Right kidney (tissue), 1 donor: ENCODE measurements around the gene CADM2.

Experiments
- DNase-seq: peaks from one replicate; pipeline ENCODE4 v3.0.0-alpha.2; 2016

The CADM2 gene

DNA sequence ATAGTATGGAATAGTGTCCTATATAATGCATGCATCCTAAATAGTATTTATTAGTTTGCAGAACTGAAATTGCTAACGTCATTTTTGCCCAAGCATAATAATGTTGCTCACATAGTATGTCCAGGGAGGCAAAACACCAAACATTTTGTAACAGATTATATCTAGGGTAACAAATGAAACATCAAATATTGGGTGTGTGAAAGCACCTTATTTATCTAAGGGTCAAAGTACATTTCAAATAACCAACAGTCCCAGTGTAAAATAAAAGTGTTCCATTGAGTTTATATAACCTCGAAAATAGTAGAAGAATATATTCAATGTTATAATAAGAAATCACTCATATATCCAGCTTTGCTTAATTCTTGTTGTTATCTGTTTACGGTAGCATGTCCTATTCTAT is 363.1 kb downstream of the CADM2 start:
- DNase-seq: no peak

DNA sequence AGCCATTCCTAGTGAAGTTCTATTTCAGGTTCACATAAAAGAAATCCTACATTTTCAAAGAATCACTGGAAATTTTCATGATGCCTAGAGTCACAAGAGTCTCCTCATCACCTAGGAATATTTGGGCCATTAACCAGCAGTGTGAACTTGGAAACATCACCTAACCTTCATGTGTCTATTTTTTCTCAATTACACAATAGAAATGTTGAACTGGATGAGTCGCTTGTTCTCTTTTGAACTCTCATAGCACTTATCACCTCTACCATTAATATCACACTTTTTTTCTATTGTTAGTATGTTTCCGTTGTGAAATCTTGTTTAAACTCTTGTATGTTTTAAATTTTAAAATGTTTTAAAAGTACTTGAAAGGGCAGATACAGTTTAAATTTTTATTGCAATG is 371.3 kb downstream of the CADM2 start:
- DNase-seq: no peak

- no peak for DNase-seq
These were observed 379.1 kb downstream of the CADM2 start for GRCh38 chr3:85337895-85338294.

DNA sequence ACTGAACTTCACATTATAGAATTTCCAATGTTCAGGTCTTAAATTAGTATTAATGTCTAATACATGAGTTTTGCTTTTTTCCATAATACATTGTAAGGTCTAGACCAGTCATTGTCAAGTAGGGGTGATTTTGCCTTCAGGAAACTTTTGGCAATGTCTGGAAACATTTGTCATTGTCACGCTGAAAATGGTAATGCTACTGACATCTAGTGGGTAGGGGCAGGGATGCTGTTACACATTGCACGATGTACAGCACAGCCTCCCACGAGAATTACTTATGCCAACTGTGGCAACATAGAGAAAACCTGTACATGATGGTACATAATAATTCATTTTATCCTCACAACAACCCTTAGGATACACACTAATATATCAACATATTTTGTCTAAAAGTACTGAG is 384.1 kb downstream of the CADM2 start:
- DNase-seq: no peak

DNA sequence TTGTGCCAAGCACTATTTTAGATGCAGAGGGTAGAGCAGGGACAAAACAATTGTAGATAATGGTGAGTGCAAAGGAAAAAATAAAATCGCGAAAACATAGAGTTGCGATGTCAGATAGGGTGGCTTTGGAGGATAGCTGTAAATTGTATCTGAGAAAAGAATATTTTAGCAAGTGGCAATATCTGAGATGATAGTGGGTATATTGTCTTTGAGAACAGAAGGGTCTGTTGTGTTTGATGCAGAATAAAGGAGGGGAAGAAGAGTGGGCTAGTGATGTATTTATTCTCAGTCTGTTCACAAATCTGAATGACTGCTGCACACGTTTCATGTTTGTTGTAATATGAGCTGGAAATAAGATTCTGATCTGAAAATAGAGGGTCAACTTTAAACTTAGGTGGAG is 396.8 kb downstream of the CADM2 start:
- DNase-seq: no peak

DNA sequence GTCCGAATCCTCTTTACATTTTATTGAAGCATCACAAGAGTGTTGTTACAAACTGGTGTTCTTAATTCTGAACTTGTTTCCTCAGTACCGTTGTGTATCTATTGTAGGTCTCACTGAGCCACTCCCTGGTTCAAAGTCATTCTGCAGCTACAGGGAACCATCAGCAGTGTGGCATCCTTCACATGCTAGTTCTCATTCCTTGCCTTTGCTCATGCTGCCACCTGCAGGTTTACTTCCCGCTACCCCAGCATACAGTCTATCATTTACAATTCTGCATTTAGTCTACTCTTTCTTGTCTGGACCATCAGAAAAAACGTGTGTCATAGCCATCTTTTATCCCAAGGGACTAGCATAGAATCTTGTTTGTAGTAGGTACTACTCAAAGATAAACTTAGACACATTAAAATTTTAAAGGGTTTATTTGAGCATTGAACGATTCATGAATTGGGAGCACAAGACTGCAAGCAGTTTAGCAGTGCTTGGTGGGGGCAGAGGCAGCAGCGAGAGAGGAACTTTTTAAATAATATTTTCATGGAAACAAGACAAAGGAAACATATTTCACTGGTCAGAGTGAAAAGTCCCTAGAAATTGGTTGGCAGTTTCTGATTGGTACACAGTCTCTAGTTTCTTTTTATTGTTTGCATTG is 402.1 kb downstream of the CADM2 start:
- no peak for DNase-seq

DNA sequence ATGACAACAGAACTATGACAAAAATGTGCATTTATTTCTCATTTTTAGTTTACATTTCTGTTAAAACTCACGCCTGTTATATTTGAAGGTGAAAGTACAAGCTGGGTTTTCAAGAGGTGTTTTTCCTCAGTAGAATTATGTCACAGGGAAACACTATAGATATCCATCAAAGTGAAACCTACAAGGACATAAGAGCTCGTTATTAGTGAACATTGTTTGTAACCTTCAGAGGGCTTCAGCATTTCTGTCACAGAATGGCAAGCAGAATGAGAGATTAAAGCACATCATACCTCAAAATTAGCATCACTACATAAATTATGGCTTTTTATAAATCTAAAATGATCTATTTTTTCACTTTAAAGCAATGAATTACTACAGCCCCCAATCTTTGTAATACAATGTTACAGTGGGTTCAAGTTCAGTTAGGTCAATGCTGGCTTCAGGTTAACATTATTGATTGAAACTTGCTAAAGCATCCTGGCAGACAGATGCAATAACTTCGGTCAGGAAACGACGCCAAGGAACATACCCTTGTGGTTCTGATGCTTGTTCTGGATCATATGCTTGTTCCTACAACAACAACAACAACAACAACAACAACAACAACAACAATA is 405.6 kb downstream of the CADM2 start:
- DNase-seq: no peak

GRCh38 chr3:85370341-85370740 is 411.6 kb downstream of the CADM2 start:
- DNase-seq: no peak

DNA sequence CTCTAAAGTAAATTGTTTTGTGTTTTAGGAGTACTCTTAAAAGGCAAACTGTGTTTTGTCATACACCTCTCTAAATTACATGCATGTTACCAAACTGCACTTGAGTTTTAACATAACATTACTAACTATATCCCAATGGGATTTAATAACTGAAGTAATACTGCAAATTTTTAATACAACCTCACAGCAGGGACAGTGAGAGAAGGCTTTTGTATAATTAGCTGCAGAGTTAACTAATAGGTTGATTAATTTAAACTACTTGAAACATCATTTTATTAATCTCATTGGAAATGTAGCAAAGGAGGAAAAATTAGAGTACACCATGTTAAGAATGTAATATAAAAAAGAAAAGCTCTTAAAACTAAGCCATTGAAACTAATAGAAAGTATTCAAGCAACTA is 417.3 kb downstream of the CADM2 start:
- DNase-seq: no peak

DNA sequence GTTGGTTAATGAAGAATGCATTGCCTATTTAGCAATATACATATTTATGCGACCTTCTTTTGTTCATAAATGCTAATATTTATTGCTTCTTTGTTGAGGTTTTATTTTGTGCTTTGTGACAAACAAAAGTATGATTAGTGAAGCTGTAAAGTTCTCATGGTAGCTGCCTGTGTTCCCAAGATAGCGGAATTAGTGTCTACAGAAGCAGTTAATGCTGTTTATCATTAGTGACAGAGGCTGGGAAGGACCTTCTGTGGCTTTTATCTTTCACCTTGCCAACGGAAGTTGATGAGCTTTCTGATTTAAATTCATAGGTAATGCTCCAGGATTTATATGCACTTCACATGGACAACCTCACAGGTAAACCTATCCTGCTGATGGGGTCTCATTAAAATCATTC is 418.3 kb downstream of the CADM2 start:
- DNase-seq: no peak

- no peak for DNase-seq
These were observed 425.6 kb downstream of the CADM2 start for GRCh38 chr3:85384372-85384771.

GRCh38 chr3:85387913-85388505 is 429.2 kb downstream of the CADM2 start:
- no peak for DNase-seq

DNA sequence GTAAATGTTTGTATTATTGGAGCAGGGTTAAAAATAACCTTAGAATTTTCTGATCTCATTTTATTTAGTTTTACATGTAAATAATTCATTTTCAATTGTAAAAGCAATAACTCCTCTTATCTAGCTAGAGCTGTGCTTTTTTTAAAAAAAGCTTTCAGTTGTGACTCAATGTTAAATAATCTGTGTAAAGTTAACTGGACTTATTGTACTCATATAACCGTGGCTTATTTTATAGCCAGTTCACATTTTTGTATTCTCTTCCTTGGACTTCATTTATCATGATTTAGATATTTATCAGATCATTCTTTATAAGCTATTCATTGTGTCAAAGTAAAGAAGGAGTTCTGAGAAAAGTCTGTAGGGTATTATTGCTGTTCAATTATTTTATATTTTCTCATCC is 435.6 kb downstream of the CADM2 start:
- DNase-seq: no peak

DNA sequence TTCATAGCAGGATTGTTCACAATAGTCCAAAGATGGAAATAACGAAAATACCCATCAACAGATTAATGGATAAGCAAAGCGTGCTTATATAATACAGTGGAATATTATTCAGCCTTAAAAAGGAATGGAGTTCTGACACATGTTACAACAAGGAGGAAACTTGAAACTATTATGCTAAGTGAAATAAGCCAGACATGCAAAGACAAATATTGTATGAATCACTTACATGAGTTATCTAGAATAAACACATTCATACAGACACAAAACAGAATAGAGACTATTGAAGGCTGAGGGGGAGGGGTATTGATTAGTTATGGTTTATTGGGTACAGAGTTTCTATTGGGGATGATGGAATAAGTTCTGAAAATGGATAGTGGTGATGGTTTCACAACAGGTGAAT is 438.6 kb downstream of the CADM2 start:
- DNase-seq: no peak

GRCh38 chr3:85426121-85426520 is 467.3 kb downstream of the CADM2 start:
- DNase-seq: no peak

DNA sequence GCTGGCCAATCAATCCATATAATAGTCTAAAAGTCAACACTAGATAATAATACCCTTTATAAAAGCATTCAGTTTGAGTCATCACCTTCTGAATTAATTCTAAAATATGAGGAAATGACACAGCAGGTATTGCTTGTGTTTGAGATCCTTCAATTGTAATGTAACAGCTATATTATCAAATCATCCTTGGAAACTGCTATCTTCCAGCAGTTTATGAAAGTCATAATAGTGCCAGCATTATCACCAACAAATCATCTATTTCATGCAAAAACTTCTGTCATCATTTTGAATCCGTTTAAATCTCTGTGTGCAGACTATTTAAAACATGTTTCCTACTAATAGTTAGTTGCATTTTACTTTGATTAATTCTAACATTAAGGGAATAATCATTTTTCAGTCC is 468.7 kb downstream of the CADM2 start:
- no peak for DNase-seq

- DNase-seq: no peak
These were observed 473.3 kb downstream of the CADM2 start for GRCh38 chr3:85432081-85432480.

DNA sequence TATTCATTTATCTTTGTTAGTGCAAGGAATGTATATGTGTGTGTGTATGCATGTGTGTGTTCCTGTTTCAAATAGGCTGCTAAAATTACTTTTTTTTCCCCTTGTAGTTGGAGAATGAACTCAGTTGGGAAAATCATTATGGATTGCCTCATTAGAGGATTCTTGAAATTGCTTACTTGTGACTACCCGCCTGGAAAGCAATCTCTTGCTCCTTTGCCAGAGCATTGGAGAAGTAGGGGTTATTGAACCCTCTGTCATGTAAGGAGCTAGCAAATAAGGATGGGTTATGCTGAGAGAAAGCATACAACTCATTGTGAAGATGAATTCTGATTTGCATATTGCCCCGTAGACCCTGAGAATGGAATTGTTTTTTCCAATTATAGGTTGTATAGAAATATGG is 474.5 kb downstream of the CADM2 start:
- DNase-seq: no peak

DNA sequence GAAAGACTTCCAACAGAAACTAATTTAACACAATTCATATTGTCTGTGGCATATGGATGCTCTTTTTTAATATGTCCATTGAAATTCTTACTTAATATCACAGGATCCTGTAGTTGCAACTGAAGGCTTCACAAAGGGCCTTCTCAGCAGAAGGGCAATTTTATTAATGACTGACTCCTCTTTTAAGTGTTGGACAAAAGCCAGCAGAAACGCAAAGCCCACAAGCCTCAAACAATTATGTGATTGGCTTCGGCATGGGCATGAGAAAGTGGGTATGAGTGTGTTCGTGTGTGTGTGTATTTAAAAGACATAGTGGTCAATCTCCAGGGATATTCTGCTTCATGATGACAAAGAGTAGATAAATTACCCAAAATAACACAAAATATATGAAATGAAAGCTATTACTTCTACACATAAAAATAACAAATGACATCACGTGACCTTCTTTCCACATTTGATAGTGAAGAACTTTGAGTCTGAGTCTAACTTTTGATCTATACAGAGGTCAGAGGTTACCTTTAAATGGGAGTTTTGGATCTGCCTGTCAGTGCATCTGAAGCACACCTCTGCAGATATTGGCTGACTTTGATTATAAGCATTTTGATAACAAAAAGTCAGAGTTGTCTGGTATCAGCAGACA is 496.9 kb downstream of the CADM2 start:
- no peak for DNase-seq

DNA sequence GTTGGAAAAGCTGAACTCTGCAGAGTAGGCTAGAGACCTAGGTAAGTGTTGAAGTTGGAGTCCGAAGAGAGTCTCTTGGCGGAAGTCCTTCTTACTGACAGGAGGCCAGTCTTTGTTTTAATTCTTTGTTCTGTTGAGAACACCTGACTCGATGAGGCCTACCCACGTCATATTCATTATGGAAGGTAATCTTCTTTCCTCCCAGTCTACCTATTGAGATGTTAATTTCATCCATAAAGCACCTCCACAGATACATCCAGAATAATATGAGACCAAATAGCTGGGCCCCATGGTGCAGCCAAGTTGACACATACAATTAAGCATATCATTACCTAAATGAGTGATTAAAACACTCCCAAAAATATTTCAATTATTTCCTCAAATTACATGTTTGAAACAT is 515.5 kb downstream of the CADM2 start:
- no peak for DNase-seq

DNA sequence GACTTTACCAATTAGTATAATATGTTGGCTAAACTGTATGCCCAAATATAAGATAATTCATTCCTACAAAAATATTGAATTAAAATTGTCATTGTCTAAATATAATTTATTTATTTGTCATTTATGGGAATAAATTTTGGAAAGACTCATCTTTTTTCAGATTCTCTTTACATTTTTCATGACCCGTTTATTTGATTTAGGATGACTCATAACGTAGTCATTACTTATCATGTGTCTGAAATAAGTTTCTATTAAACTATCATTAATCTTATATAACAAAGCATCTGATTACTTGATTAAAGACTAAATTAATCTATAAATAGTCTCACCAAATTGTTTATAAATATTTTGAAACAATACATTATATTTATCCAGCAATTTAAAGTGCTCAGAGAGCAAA is 516.6 kb downstream of the CADM2 start:
- DNase-seq: no peak

- no peak for DNase-seq
These were observed 518.2 kb downstream of the CADM2 start for GRCh38 chr3:85476891-85477495.
